GM11168 (cell line): ENCODE results near the gene NOXO1.
"Not testable (repeated sequence)": the region's sequence is repeated elsewhere in the genome, so short reads cannot be mapped to it uniquely, and the experiment has no call there.

Source experiments
- in situ Hi-C: fragments of 300-500 bp; cut with MboI; formaldehyde crosslinking; loops from one replicate; pipeline ENCODE4 v1.12.0; 2022; ENCODE audit warnings: low sequenced_read_pairs; ENCODE audit not compliant: unreplicated experiment

NOXO1 gene

GRCh38 chr16:1947369-1947670 is 33.9 kb downstream of the NOXO1 start:
- in situ Hi-C loops = no loop called here

- in situ Hi-C loops = no loop called here
These were observed 34.5 kb downstream of the NOXO1 start for GRCh38 chr16:1946495-1947368.

GRCh38 chr16:1945559-1946391 is 35.5 kb downstream of the NOXO1 start:
- in situ Hi-C loops = no loop called here

GRCh38 chr16:1944612-1945199 is 36.6 kb downstream of the NOXO1 start:
- in situ Hi-C loops = no loop called here

GRCh38 chr16:1942810-1943726 is 38.2 kb downstream of the NOXO1 start, which contains the start of gene MSRB1:
Gene MSRB1 (minus strand): TSS chr16:1943199. CDS start chr16:1943156, 43 bp downstream.
- in situ Hi-C loops = no loop called here

GRCh38 chr16:1942047-1942809 is 39.0 kb downstream of the NOXO1 start:
- in situ Hi-C loops = no loop called here

GRCh38 chr16:1941162-1942046 is 39.9 kb downstream of the NOXO1 start:
- in situ Hi-C loops = no loop called here

GRCh38 chr16:1940273-1941161 is 40.8 kb downstream of the NOXO1 start:
- in situ Hi-C loops = no loop called here

- in situ Hi-C loops = not testable (repeated sequence)
These were observed 41.4 kb downstream of the NOXO1 start for GRCh38 chr16:1939833-1940232.

- in situ Hi-C loops = no loop called here
These were observed 42.4 kb downstream of the NOXO1 start for GRCh38 chr16:1938910-1939309.

GRCh38 chr16:1938316-1938715 is 43.0 kb downstream of the NOXO1 start:
- in situ Hi-C loops = no loop called here

GRCh38 chr16:1936945-1937479 is 44.3 kb downstream of the NOXO1 start:
- in situ Hi-C loops = no loop called here

- in situ Hi-C loops = loop anchor here (5.0 kb wide), 1 partner anchor 71 kb away; no protein-coding TSS in a partner anchor
These were observed 48.1 kb downstream of the NOXO1 start for GRCh38 chr16:1933097-1933661.

- in situ Hi-C loops = loop anchor here (5.0 kb wide), 1 partner anchor 70 kb away; no protein-coding TSS in a partner anchor
These were observed 48.9 kb downstream of the NOXO1 start for GRCh38 chr16:1932050-1933028.

GRCh38 chr16:1930338-1930720 is 50.9 kb downstream of the NOXO1 start:
- in situ Hi-C loops = loop anchor here (5.0 kb wide), 1 partner anchor 68 kb away; no protein-coding TSS in a partner anchor
